Measurements from ENCODE around the gene XRCC6. TPM values are rescaled to one million over a fixed set of nuclear protein-coding genes. Genes with fewer than 3 reads are reported as not detected.

Gene XRCC6
- total and polyA plus RNA-seq, 9 of the 15 experiments (the other 6 are each of a cell fraction or from before 2014, with no cell fraction given) = 151 to 440 (median 318) TPM

- peak; percentile 86 for TF ChIP-seq REST (IDR thresholded peaks at IDR 0.05; ENCODE audit: borderline replicate concordance)
- no peak for TF ChIP-seq REST (CRISPR knock-in tag; IDR thresholded peaks at IDR 0.05; ENCODE audit: low read depth)
- peak; percentile 78 for TF ChIP-seq SMC3 (conservative IDR thresholded peaks at IDR 0.05; ENCODE audit: insufficient read depth, low read depth, low read length)
- TF ChIP-seq CTCFL (IDR thresholded peaks at IDR 0.05; ENCODE audit: borderline replicate concordance, insufficient read depth, low read depth, low read length, poor library complexity, severe bottlenecking) = peak; percentile 18
- TF ChIP-seq ZNF766 (CRISPR knock-in tag; conservative IDR thresholded peaks at IDR 0.05) = peak; percentile 100
- TF ChIP-seq XRCC5 (IDR thresholded peaks at IDR 0.05; ENCODE audit: low read depth, low read length) = peak; percentile 31; the same call in 1 of the 2 replicates
- TF ChIP-seq POLR2AphosphoS5 (IDR thresholded peaks at IDR 0.05; ENCODE audit: control insufficient read depth, insufficient read depth, low read depth, low read length) = no peak
- TF ChIP-seq ZBTB33 (CRISPR knock-in tag; IDR thresholded peaks at IDR 0.05) = 0 out of 2 replicates have a peak, but pooled peaks have one; percentile 22
Measured at GRCh38 chr22:41576877-41577276, 44.2 kb upstream of the XRCC6 start (continued).

All from K562 (cell line).